Esophagus muscularis mucosa (tissue), 4 donors: Measurements from ENCODE around the gene GPR179. TPM values are rescaled to one million over a fixed set of nuclear protein-coding genes. Genes with fewer than 3 reads are reported as not detected.

Source experiments
- DNase-seq: peaks from one replicate; pipeline ENCODE4 v3.0.0-alpha.2; 2017; ENCODE audit errors: extremely low spot score
- H3K27ac ChIP-seq, 4 donors: fragments of 200-600 bp; sonication (generic); replicated peaks in 1 of 4; 1 replicate in 3 of 4; 2 replicates in 1 of 4; pipeline ENCODE4 v1.5.1; 2016 to 2019; ENCODE audit warnings: mild to moderate bottlenecking in 1 of 4
- H3K27me3 ChIP-seq, 4 donors: fragments of 200-600 bp; sonication (generic); one replicate each; pipeline versions ENCODE4 v1.5.1 to v1.6.0; 2016 to 2019
- H3K36me3 ChIP-seq, 4 donors: fragments of 200-600 bp; sonication (generic); one replicate each; pipeline ENCODE4 v1.5.1; 2016 to 2019
- H3K4me1 ChIP-seq, 4 donors: fragments of 200-600 bp; sonication (generic); one replicate each; pipeline ENCODE4 v1.5.1; 2016 to 2019
- H3K4me3 ChIP-seq, 4 donors: fragments of 200-600 bp; sonication (generic); 1 replicate in 2 of 4; 2 replicates in 2 of 4; pipeline ENCODE4 v1.5.1; 2016 to 2019; ENCODE audit warnings: mild to moderate bottlenecking in 4 of 4, moderate library complexity in 1 of 4
- H3K9me3 ChIP-seq, 4 donors: fragments of 200-600 bp; sonication (generic); 1 replicate in 3 of 4; 2 replicates in 1 of 4; pipeline ENCODE4 v1.5.1; 2016 to 2019
- EP300 ChIP-seq: sonication (generic); formaldehyde crosslinking; IDR thresholded peaks from one replicate; pipeline ENCODE4 v1.6.1; 2017; ENCODE audit warnings: antibody characterized with exemption
- POLR2A ChIP-seq: fragments of 450-650 bp; IDR thresholded peaks from one replicate; pipeline ENCODE4 v1.6.1; 2017; ENCODE audit warnings: antibody characterized with exemption, moderate library complexity, mild to moderate bottlenecking, low read depth
- POLR2AphosphoS5 ChIP-seq, 2 donors: sonication (generic); formaldehyde crosslinking; IDR thresholded peaks; one replicate each; pipeline ENCODE4 v1.6.1; 2017; ENCODE audit warnings: antibody characterized with exemption in 2 of 2
- WGBS: methylation state at CpG from one replicate; pipeline ENCODE4 v1.1.5; 2018; 5-methylcytosine and 5-hydroxymethylcytosine counted together
- intact Hi-C: fragments of 100-400 bp; cut with DNase I; formaldehyde crosslinking; loops from one replicate; pipeline ENCODE4 v1.15.1; 2023
- total RNA-seq, 4 donors: library from RNA; depleted of rRNA; stranded (reverse); fragments of >200 nt; gene quantifications; one replicate each; pipeline versions ENCODE4 v1.1.0 to v1.2.1, GENCODE V29; 2016
- TF ChIP-seq, protein P1 (sequence below), 3 experiments: fragments of 200-600 bp in 2 of 3; fragments of 450-650 bp in 1 of 3; sonication (generic) in 2 of 3; IDR thresholded peaks; one replicate each; pipeline ENCODE4 v1.5.1; 2017 to 2019; ENCODE audit warnings: antibody characterized with exemption in 3 of 3, mild to moderate bottlenecking in 2 of 3, moderate library complexity in 1 of 3

The GPR179 gene
- total RNA-seq, 4 donors from 2014 or later: under 0.01 to 0.29 TPM; not detected in 2

DNA sequence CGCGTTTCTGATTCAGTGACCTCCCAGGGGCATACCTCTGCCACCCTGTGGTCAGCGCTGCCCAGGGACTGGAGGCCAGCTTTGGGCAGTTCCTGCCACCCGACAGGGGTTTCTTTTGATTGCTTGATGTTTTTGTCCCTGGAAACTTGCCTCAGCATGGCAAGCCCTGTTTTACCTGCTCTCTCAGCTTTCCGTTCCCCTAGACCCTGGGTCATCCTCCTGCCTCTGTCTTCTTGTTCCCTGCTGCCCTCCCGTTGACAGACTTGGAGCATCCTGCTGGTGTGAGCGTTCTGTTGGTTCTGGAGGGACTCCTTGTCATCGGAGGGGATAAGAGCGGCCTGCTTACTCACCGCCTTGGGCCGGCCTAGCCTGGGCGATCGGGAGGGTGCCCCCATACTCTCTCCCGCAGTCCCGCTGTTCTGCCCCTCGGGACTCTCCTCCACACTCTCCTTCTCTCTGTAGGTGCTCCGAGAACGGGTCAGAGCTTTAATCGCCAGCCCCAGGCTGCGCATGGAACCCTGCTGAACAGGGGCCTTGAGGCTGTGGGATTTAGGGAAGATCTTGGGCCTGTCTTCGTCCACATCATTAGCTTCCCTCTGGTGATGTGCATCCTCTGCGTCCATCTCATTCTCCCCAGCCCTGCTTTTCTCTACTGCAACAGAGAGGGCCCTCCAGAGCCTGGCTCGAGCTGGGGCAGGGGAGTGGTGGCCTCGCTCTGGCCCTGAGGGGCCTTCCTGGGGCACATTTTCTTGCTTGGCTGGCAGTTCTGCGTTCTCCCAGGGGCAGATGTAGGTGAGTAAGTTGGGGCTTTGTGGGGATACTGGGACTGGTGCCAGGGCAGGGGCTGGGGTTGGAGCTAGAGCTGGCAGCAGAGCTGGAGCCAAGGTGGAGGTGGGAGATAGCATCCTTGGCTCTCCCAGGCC lies 13.7 kb downstream of the GPR179 start:
- DNase-seq: no peak
- H3K4me3 ChIP-seq: no peak overlapping the region
- WGBS: 89% methylated on average over 25 of the region's 25 CpGs
- intact Hi-C loops: no loop called here
- no peak overlapping the region for H3K27ac ChIP-seq
- H3K9me3 ChIP-seq: no peaks in the 10 kb centered on the region
- TF ChIP-seq, protein P1, sequence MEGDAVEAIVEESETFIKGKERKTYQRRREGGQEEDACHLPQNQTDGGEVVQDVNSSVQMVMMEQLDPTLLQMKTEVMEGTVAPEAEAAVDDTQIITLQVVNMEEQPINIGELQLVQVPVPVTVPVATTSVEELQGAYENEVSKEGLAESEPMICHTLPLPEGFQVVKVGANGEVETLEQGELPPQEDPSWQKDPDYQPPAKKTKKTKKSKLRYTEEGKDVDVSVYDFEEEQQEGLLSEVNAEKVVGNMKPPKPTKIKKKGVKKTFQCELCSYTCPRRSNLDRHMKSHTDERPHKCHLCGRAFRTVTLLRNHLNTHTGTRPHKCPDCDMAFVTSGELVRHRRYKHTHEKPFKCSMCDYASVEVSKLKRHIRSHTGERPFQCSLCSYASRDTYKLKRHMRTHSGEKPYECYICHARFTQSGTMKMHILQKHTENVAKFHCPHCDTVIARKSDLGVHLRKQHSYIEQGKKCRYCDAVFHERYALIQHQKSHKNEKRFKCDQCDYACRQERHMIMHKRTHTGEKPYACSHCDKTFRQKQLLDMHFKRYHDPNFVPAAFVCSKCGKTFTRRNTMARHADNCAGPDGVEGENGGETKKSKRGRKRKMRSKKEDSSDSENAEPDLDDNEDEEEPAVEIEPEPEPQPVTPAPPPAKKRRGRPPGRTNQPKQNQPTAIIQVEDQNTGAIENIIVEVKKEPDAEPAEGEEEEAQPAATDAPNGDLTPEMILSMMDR (IDR thresholded peaks at IDR 0.05): no peak
- TF ChIP-seq POLR2A (no peak), EP300 (no peak), POLR2AphosphoS5 (IDR thresholded peaks at IDR 0.05) (no peak)
- H3K27me3 ChIP-seq: peaks cover 0 to 66% (median 12%) of the 10 kb centered on the region in 4 donors
- no peaks in the 10 kb centered on the region for H3K36me3 ChIP-seq
- H3K4me1 ChIP-seq: peaks cover 0 to 18% (median 14%) of the 10 kb centered on the region in 4 donors

DNA sequence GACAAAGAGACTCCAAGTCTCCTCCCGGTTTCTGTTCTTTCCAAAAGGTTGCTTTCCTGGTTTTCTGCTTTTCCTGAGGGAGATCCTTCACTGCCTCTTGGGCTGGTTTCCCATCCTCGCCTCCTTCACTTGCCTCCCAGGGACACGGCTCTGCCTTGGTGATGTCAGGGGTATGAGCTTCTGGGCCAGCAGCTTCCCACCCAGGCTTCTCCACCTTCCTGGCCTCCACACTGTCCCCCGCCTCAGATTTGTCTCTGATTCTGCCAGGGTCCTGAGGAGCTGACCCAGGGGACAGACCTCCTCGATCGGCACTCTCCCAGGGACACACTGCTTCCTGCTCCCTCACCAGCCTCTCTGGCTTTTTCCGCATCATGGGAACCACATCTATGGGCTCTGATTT lies 14.5 kb downstream of the GPR179 start:
- Histone ChIP-seq H3K27me3 (peaks cover 0 to 58% (median 12%) of the 10 kb centered on the region in 4 donors), H3K27ac (no peak overlapping the region), H3K36me3 (no peaks in the 10 kb centered on the region), H3K4me3 (no peak overlapping the region), H3K4me1 (peaks cover 0 to 24% (median 14%) of the 10 kb centered on the region in 4 donors), H3K9me3 (no peaks in the 10 kb centered on the region)
- DNase-seq: no peak
- no peak for TF ChIP-seq POLR2A
- TF ChIP-seq, protein P1 (IDR thresholded peaks at IDR 0.05): no peak
- TF ChIP-seq EP300: no peak
- TF ChIP-seq POLR2AphosphoS5 (IDR thresholded peaks at IDR 0.05): no peak
- WGBS: 86% methylated on average over 7 of the region's 7 CpGs
- intact Hi-C loops: no loop called here

DNA sequence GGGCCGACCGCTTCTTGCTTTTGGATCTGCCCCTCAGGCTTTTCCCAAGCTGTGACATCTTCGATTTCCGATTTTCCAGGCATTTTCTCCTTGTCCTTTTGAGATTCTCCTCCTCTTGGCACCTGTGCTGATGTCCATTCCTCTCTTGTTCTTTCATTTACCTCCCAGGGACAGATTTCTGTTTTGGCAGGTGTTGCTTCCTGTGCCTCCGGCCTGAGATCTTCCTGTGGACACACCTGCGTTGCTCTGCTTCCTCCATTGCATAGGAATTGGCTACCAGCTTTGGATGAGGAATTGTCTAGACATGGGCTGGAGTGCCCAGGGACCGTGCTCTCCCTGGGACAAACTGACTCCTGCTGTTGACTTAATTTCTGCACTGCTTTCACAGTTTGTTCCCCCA lies 15.1 kb downstream of the GPR179 start:
- no peak for DNase-seq
- peaks cover 0 to 24% (median 14%) of the 10 kb centered on the region in 4 donors for H3K4me1 ChIP-seq
- peaks cover 0 to 51% (median 9%) of the 10 kb centered on the region in 4 donors for H3K27me3 ChIP-seq
- peaks cover 0 to 4% (median 2%) of the 10 kb centered on the region in 4 donors for H3K36me3 ChIP-seq
- WGBS: 76% methylated on average over 7 of the region's 7 CpGs
- TF ChIP-seq POLR2AphosphoS5 (IDR thresholded peaks at IDR 0.05) (no peak), POLR2A (no peak), EP300 (no peak)
- TF ChIP-seq, protein P1 (IDR thresholded peaks at IDR 0.05): no peak
- H3K9me3 ChIP-seq: no peaks in the 10 kb centered on the region
- no peak overlapping the region for H3K27ac ChIP-seq
- intact Hi-C loops: no loop called here
- H3K4me3 ChIP-seq: no peak overlapping the region

GRCh38 chr17:38327936-38328335 lies 15.8 kb downstream of the GPR179 start:
- Histone ChIP-seq H3K27me3 (peaks cover 0 to 44% (median 8%) of the 10 kb centered on the region in 4 donors), H3K9me3 (no peaks in the 10 kb centered on the region), H3K36me3 (peaks cover 0 to 11% (median 9%) of the 10 kb centered on the region in 4 donors), H3K4me3 (no peak overlapping the region), H3K27ac (no peak overlapping the region), H3K4me1 (peaks cover 0 to 24% (median 14%) of the 10 kb centered on the region in 4 donors)
- WGBS: 45% methylated on average over 1 of the region's 1 CpG
- no peak for TF ChIP-seq POLR2A
- TF ChIP-seq POLR2AphosphoS5 (IDR thresholded peaks at IDR 0.05): no peak
- TF ChIP-seq, protein P1 (IDR thresholded peaks at IDR 0.05): no peak
- no peak for TF ChIP-seq EP300
- DNase-seq: no peak
- intact Hi-C loops: no loop called here
